ENCODE data around the gene WNT6. TPM values are rescaled to one million over a fixed set of nuclear protein-coding genes. Genes with fewer than 3 reads are reported as not detected.

WNT6 gene
- total RNA-seq, 2 experiments from 2014 or later, result 0.25 to 0.34 TPM

DNA sequence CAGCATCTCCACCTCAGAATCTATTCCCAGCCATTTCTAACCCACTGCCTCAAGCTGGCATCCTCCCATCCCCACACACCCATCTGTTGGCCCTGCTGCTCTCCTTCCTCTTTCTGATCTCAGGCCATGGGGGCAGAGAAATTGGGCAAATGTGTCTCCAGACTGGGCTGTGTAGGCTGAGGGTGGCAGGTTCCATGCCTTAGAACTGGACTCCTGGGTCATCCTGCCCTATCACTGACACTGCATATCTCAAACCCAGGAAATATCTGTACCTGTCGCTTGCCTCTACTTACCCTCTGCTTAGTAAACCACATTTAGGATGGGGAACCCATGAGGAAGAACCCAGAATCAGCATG is 22.8 kb downstream of the WNT6 start:
- ChIA-PET POLR2A (interaction anchor here (1.0 to 16.8 kb wide), 2 partner anchors 13 to 172 kb away, joined by 3 to 284 read pairs; partner anchors contain the start of gene TTLL4), CTCF (interaction anchor here (1.0 to 23.0 kb wide), 3 partner anchors 9 to 30 kb away, joined by 3 to 1101 read pairs (median 7); no protein-coding TSS in a partner anchor)
- TF ChIP-seq, protein P1, sequence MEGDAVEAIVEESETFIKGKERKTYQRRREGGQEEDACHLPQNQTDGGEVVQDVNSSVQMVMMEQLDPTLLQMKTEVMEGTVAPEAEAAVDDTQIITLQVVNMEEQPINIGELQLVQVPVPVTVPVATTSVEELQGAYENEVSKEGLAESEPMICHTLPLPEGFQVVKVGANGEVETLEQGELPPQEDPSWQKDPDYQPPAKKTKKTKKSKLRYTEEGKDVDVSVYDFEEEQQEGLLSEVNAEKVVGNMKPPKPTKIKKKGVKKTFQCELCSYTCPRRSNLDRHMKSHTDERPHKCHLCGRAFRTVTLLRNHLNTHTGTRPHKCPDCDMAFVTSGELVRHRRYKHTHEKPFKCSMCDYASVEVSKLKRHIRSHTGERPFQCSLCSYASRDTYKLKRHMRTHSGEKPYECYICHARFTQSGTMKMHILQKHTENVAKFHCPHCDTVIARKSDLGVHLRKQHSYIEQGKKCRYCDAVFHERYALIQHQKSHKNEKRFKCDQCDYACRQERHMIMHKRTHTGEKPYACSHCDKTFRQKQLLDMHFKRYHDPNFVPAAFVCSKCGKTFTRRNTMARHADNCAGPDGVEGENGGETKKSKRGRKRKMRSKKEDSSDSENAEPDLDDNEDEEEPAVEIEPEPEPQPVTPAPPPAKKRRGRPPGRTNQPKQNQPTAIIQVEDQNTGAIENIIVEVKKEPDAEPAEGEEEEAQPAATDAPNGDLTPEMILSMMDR (IDR thresholded peaks at IDR 0.05), result no peak
- peak overlapping the region; percentile 61 for H3K4me3 Mint-ChIP-seq
- DNase-seq (no peak), ATAC-seq (no peak)
- no peak overlapping the region for H3K27ac Mint-ChIP-seq
- H3K36me3 Mint-ChIP-seq (ENCODE audit: low read depth), result peaks cover 15% of the 10 kb centered on the region
- H3K27me3 Mint-ChIP-seq, result peaks cover 12% of the 10 kb centered on the region
- H3K4me1 Mint-ChIP-seq (ENCODE audit: low read depth), result peaks cover 55% of the 10 kb centered on the region
- no peaks in the 10 kb centered on the region for H3K9me3 Mint-ChIP-seq
- intact Hi-C loops (cut with micrococcal nuclease), result no loop called here

DNA sequence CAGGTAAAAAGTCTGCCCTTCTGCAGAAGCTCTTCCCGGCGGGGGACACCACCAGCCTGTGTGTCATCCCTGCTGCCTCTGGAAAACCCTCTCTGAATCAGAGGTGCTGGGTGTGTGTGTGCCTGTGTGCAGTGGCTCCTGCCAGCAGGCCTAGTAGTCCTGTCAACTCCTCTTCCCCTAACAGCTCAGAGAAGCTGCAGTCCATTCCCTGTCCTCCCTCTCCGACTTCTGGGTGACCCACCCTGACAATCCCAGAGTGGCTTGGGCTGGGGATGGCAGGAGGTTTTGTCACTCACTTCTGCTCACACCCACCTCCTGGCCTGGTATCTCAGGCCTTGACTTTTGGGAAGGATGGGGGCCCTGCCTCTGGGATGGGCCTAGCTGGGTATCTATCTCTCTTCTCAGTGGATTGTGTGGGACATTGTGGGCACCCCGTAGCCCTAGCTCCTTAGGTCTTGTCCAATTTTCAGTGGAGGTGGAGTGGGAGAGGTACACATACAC is 23.3 kb downstream of the WNT6 start:
- intact Hi-C loops (cut with micrococcal nuclease), result no loop called here

DNA sequence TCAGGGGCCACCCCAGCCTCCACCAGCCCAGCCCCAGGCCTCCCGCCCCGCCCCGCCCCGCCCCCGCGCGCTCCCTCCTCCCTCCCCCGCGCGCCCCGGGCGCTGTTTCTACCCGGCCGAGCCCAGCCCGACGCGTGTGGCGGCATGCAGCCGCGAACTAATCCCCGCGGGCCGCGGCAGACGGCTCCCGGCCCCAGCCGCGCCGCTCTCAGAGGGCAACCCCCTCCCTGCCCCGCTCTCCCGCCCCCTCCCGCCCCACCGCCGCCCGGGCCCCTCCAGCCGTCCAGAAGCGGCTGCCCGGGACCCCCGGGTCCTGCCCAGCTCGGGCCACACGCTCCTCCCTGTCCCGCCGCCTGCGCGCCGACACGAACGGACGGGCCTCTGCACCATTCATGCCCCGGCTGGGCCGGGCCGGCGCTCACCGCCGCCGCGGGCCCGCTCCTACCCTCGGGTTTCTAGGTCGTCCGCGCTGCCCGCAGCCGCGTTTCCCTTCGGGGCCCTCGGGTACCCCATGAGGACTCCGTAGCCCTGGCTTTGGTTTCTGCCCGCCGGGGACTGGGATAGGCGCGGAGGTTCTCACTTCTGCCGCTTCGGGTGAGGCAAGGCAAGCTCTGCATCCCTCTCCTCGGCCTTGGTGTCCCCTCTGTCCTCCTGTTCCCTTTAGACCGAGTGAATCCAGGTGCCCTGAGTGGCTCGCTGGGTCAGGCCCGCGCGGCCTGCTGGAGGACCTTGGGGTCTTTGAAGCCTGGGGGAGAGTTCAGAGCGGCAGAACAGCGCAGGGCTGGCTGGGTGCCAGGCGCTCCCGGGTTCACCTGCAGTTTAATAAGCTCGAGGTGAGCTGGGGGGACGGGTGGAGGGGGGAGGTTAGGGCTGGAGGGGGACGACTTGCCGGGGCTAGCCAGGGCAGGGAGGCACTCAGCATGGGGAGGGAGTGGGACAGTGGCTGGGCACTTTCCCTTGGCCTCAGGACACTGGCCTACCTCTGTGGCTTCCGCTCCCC is 24.2 kb downstream of the WNT6 start:
- H3K27ac Mint-ChIP-seq, result peak overlapping the region; percentile 47
- peaks cover 51% of the 10 kb centered on the region for H3K4me1 Mint-ChIP-seq (ENCODE audit: low read depth)
- no peaks in the 10 kb centered on the region for H3K9me3 Mint-ChIP-seq
- TF ChIP-seq, protein P1 (IDR thresholded peaks at IDR 0.05), result no peak
- intact Hi-C loops (cut with micrococcal nuclease), result no loop called here
- H3K4me3 Mint-ChIP-seq, result peak overlapping the region; percentile 61
- H3K36me3 Mint-ChIP-seq (ENCODE audit: low read depth), result peaks cover 15% of the 10 kb centered on the region
- ChIA-PET POLR2A (interaction anchor here (0.5 to 16.8 kb wide), 4 partner anchors 10 to 600 kb away, joined by 3 to 284 read pairs (median 6); no protein-coding TSS in a partner anchor), CTCF (interaction anchor here (1.7 to 23.0 kb wide), 3 partner anchors 5 to 31 kb away, joined by 7 to 1101 read pairs (median 1101); partner anchors contain the start of gene WNT10A)
- peak; percentile 30 for DNase-seq
- H3K27me3 Mint-ChIP-seq, result peaks cover 12% of the 10 kb centered on the region
- ATAC-seq, result no peak

More for the DNA sequence above, 23.3 kb downstream of the WNT6 start:
- DNase-seq (peak; percentile 34), ATAC-seq (no peak)
- Mint-ChIP-seq H3K27ac (peak overlapping the region; percentile 47), H3K4me3 (peak overlapping the region; percentile 61), H3K9me3 (no peaks in the 10 kb centered on the region), H3K36me3 (ENCODE audit: low read depth) (peaks cover 15% of the 10 kb centered on the region), H3K27me3 (peaks cover 12% of the 10 kb centered on the region), H3K4me1 (ENCODE audit: low read depth) (peaks cover 55% of the 10 kb centered on the region)
- POLR2A ChIA-PET, result interaction anchor here (1.0 to 16.8 kb wide), 2 partner anchors 12 to 172 kb away, joined by 3 to 284 read pairs; partner anchors contain the start of gene TTLL4
- TF ChIP-seq, protein P1 (IDR thresholded peaks at IDR 0.05), result no peak
- CTCF ChIA-PET, result interaction anchor here (1.0 to 23.0 kb wide), 3 partner anchors 9 to 31 kb away, joined by 3 to 1101 read pairs (median 7); no protein-coding TSS in a partner anchor

DNA sequence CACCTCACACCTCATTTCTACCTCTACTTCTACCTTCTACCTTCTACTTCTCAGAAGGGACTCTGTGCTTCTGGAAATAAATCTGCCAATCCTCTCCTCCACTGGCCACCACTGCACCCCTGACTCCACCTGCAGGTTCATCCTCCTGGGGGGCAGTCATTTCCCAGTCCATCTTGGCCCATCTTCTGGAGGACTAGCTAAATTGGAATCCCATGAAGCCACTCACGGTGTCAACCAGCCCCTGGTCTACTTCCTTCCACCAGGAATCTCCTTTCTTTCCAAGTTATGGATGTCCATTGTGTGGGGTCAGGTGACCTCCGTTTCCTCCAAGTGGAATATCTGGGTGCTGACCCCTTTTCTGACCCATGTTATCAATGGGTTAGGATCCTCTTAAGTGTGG is 24.9 kb downstream of the WNT6 start:
- CTCF ChIA-PET, result interaction anchor here (1.1 to 23.0 kb wide), 3 partner anchors 6 to 96 kb away, joined by 3 to 1101 read pairs (median 1101); partner anchors contain the start of gene WNT10A
- Mint-ChIP-seq H3K4me3 (peak overlapping the region; percentile 60), H3K36me3 (ENCODE audit: low read depth) (peaks cover 15% of the 10 kb centered on the region), H3K27me3 (peaks cover 12% of the 10 kb centered on the region), H3K9me3 (no peaks in the 10 kb centered on the region), H3K27ac (no peak overlapping the region), H3K4me1 (ENCODE audit: low read depth) (peaks cover 45% of the 10 kb centered on the region)
- intact Hi-C loops (cut with micrococcal nuclease), result no loop called here
- DNase-seq (no peak), ATAC-seq (no peak)
- TF ChIP-seq, protein P1 (IDR thresholded peaks at IDR 0.05), result no peak
- POLR2A ChIA-PET, result interaction anchor here (0.5 to 16.8 kb wide), 4 partner anchors 10 to 600 kb away, joined by 3 to 284 read pairs (median 6); no protein-coding TSS in a partner anchor

All from activated CD8-positive, alpha-beta T cell treated with anti-CD3 and anti-CD28 coated beads for 36 hours (primary cell).